MG63 (cell line): Measurements from ENCODE around the gene RPUSD4. TPM values are rescaled to one million over a fixed set of nuclear protein-coding genes. Genes with fewer than 3 reads are reported as not detected.

Experiments used
- DNase-seq: peaks from one replicate; pipeline ENCODE4 v3.0.0-alpha.2; 2020
- H3K27me3 ChIP-seq: fragments of 250-450 bp; sonication (Bioruptor Pico); 2 replicates; pipeline ENCODE4 v1.5.1; 2020; ENCODE audit warnings: mild to moderate bottlenecking, moderate library complexity
- H3K36me3 ChIP-seq: fragments of 250-450 bp; sonication (Bioruptor Pico); 2 replicates; pipeline ENCODE4 v1.5.1; 2020; ENCODE audit warnings: mild to moderate bottlenecking, moderate library complexity
- H3K4me3 ChIP-seq: fragments of 250-450 bp; sonication (Bioruptor Pico); 2 replicates; pipeline ENCODE4 v1.5.1; 2020; ENCODE audit warnings: mild to moderate bottlenecking, moderate library complexity
- H3K9me3 ChIP-seq: fragments of 250-450 bp; sonication (Bioruptor Pico); 2 replicates; pipeline ENCODE4 v1.5.1; 2020; ENCODE audit warnings: mild to moderate bottlenecking, moderate library complexity
- total RNA-seq: library from RNA; depleted of rRNA; stranded (reverse); fragments of >200 nt; shearing (Covaris generic); gene quantifications from 2 replicates; pipeline ENCODE4 v1.2.3, GENCODE V29; 2014; ENCODE audit warnings: low replicate concordance

Gene RPUSD4
- total RNA-seq, 1 experiment from 2014 or later, result 29.0 TPM

- no peaks in the 10 kb centered on the region for H3K27me3 ChIP-seq
- DNase-seq, result no peak
- no peaks in the 10 kb centered on the region for H3K9me3 ChIP-seq
- H3K4me3 ChIP-seq, result no peak overlapping the region
- peaks cover 28% of the 10 kb centered on the region for H3K36me3 ChIP-seq
Observed at GRCh38 chr11:126189109-126189929, 22.1 kb downstream of the RPUSD4 start.

GRCh38 chr11:126188332-126189108 is 22.9 kb downstream of the RPUSD4 start:
- H3K36me3 ChIP-seq, result peaks cover 23% of the 10 kb centered on the region
- H3K27me3 ChIP-seq, result no peaks in the 10 kb centered on the region
- DNase-seq, result no peak
- H3K4me3 ChIP-seq, result no peak overlapping the region
- H3K9me3 ChIP-seq, result no peaks in the 10 kb centered on the region

GRCh38 chr11:126186708-126187529 is 24.5 kb downstream of the RPUSD4 start:
- Histone ChIP-seq H3K27me3 (no peaks in the 10 kb centered on the region), H3K4me3 (no peak overlapping the region), H3K9me3 (no peaks in the 10 kb centered on the region), H3K36me3 (peaks cover 7% of the 10 kb centered on the region)
- no peak for DNase-seq

GRCh38 chr11:126186025-126186698 is 25.3 kb downstream of the RPUSD4 start:
- DNase-seq, result peak; percentile 31

GRCh38 chr11:126185259-126186024 is 26.0 kb downstream of the RPUSD4 start:
- no peak overlapping the region for H3K4me3 ChIP-seq

More at GRCh38 chr11:126186025-126186698, 25.3 kb downstream of the RPUSD4 start:
- no peaks in the 10 kb centered on the region for H3K9me3 ChIP-seq
- H3K4me3 ChIP-seq, result no peak overlapping the region
- H3K27me3 ChIP-seq, result no peaks in the 10 kb centered on the region
- peaks cover 3% of the 10 kb centered on the region for H3K36me3 ChIP-seq

GRCh38 chr11:126182787-126183445 is 28.5 kb downstream of the RPUSD4 start:
- DNase-seq, result no peak
- Histone ChIP-seq H3K9me3 (0 out of 2 replicates have a peak, but pooled peaks cover 2% of the 10 kb centered on the region), H3K36me3 (no peaks in the 10 kb centered on the region; the same call in 1 of the 2 replicates), H3K4me3 (no peak overlapping the region), H3K27me3 (no peaks in the 10 kb centered on the region)

More at GRCh38 chr11:126185259-126186024, 26.0 kb downstream of the RPUSD4 start:
- H3K9me3 ChIP-seq, result 0 out of 2 replicates have a peak, but pooled peaks cover 2% of the 10 kb centered on the region
- H3K27me3 ChIP-seq, result no peaks in the 10 kb centered on the region
- DNase-seq, result no peak
- H3K36me3 ChIP-seq, result peaks cover 3% of the 10 kb centered on the region; the same call in 1 of the 2 replicates

GRCh38 chr11:126181939-126182730 is 29.3 kb downstream of the RPUSD4 start:
- no peak overlapping the region for H3K4me3 ChIP-seq
- no peaks in the 10 kb centered on the region; the same call in 1 of the 2 replicates for H3K36me3 ChIP-seq
- H3K27me3 ChIP-seq, result no peaks in the 10 kb centered on the region
- DNase-seq, result no peak
- H3K9me3 ChIP-seq, result 0 out of 2 replicates have a peak, but pooled peaks cover 2% of the 10 kb centered on the region

GRCh38 chr11:126176853-126177470 is 34.5 kb downstream of the RPUSD4 start:
- DNase-seq, result no peak
- Histone ChIP-seq H3K36me3 (no peaks in the 10 kb centered on the region; the same call in 1 of the 2 replicates), H3K27me3 (no peaks in the 10 kb centered on the region), H3K4me3 (no peak overlapping the region), H3K9me3 (0 out of 2 replicates have a peak, but pooled peaks cover 2% of the 10 kb centered on the region)

- H3K36me3 ChIP-seq, result no peaks in the 10 kb centered on the region; the same call in 1 of the 2 replicates
- DNase-seq, result no peak
Observed at GRCh38 chr11:126175393-126175792, 36.1 kb downstream of the RPUSD4 start.

GRCh38 chr11:126174816-126175215 is 36.6 kb downstream of the RPUSD4 start:
- Histone ChIP-seq H3K36me3 (no peaks in the 10 kb centered on the region), H3K4me3 (no peak overlapping the region), H3K9me3 (no peaks in the 10 kb centered on the region), H3K27me3 (no peaks in the 10 kb centered on the region)
- no peak for DNase-seq

More at GRCh38 chr11:126175393-126175792, 36.1 kb downstream of the RPUSD4 start:
- Histone ChIP-seq H3K9me3 (no peaks in the 10 kb centered on the region), H3K4me3 (no peak overlapping the region), H3K27me3 (no peaks in the 10 kb centered on the region)

- H3K4me3 ChIP-seq, result no peak overlapping the region
- H3K36me3 ChIP-seq, result no peaks in the 10 kb centered on the region
- DNase-seq, result no peak
- no peaks in the 10 kb centered on the region for H3K9me3 ChIP-seq
- H3K27me3 ChIP-seq, result no peaks in the 10 kb centered on the region
Observed at GRCh38 chr11:126173257-126173656, 38.2 kb downstream of the RPUSD4 start.

- Histone ChIP-seq H3K36me3 (no peaks in the 10 kb centered on the region), H3K9me3 (no peaks in the 10 kb centered on the region), H3K4me3 (no peak overlapping the region), H3K27me3 (no peaks in the 10 kb centered on the region)
- DNase-seq, result no peak
Observed at GRCh38 chr11:126172596-126173038, 38.8 kb downstream of the RPUSD4 start.

- no peak for DNase-seq
- no peaks in the 10 kb centered on the region for H3K27me3 ChIP-seq
- no peaks in the 10 kb centered on the region for H3K36me3 ChIP-seq
- no peaks in the 10 kb centered on the region for H3K9me3 ChIP-seq
- no peak overlapping the region for H3K4me3 ChIP-seq
Observed at GRCh38 chr11:126169291-126169690, 42.2 kb downstream of the RPUSD4 start.

- no peaks in the 10 kb centered on the region for H3K27me3 ChIP-seq
- no peaks in the 10 kb centered on the region for H3K9me3 ChIP-seq
- H3K36me3 ChIP-seq, result no peaks in the 10 kb centered on the region
- DNase-seq, result no peak
- no peak overlapping the region for H3K4me3 ChIP-seq
Observed at GRCh38 chr11:126167488-126167887, 44.0 kb downstream of the RPUSD4 start.
